HepG2 (cell line): ENCODE data around the gene SDC1. TPM values are rescaled to one million over a fixed set of nuclear protein-coding genes. Genes with fewer than 3 reads are reported as not detected.

Experiments
- FOXO4 ChIP-seq: sonication (generic); formaldehyde crosslinking; conservative IDR thresholded peaks from 2 replicates; pipeline ENCODE4 v1.8.1; 2023; ENCODE audit warnings: missing genetic modification reagents
- JUN ChIP-seq: sonication (generic); formaldehyde crosslinking; IDR thresholded peaks from 2 replicates; pipeline ENCODE4 v1.4.0; 2020; ENCODE audit warnings: mild to moderate bottlenecking, missing genetic modification reagents
- NONO ChIP-seq, 2 experiments: fragments of 450-650 bp in 1 of 2; sonication (generic) in 1 of 2; formaldehyde crosslinking in 1 of 2; IDR thresholded peaks in 1 of 2; conservative IDR thresholded peaks in 1 of 2; 2 replicates each; pipeline versions ENCODE4 v1.6.1 to v1.8.0; 2017 to 2022; ENCODE audit warnings: mild to moderate bottlenecking in 1 of 2, missing genetic modification reagents in 1 of 2, moderate library complexity in 1 of 2
- ZNF331 ChIP-seq: sonication (generic); formaldehyde crosslinking; IDR thresholded peaks from 2 replicates; pipeline ENCODE4 v1.4.0; 2020; ENCODE audit warnings: missing genetic modification reagents
- ZNF382 ChIP-seq: sonication (generic); formaldehyde crosslinking; IDR thresholded peaks from 2 replicates; pipeline ENCODE4 v1.5.0; 2020; ENCODE audit warnings: missing genetic modification reagents, mild to moderate bottlenecking, borderline replicate concordance
- polyA plus RNA-seq, 8 experiments: library from polyadenylated mRNA; depleted of rRNA in 3 of 8; stranded (reverse) in 7 of 8; unstranded in 1 of 8; fragments of >200 nt; fragmentation: Illumina TruSeq in 4 of 8; extraction: Trizol in 4 of 8; gene quantifications; 2 replicates each; pipeline versions ENCODE4 v1.2.1 to v1.2.3, GENCODE V29; 2011 to 2016; ENCODE audit warnings: low read depth in 4 of 8, missing spikeins in 1 of 8, mixed read lengths in 1 of 8; ENCODE audit not compliant: insufficient read depth in 1 of 8
- total RNA-seq, 5 experiments: library from RNA; depleted of rRNA; stranded (reverse); fragments of >200 nt; fragmentation: Illumina TruSeq; extraction: Trizol; gene quantifications; 2 replicates each; pipeline ENCODE4 v1.2.3, GENCODE V29; 2016; ENCODE audit warnings: low read depth in 1 of 5
- TF ChIP-seq, protein P1 (sequence below): IDR thresholded peaks from 2 replicates; pipeline ENCODE4 v1.4.0; 2020; ENCODE audit warnings: mild to moderate bottlenecking, missing genetic modification reagents

SDC1 gene
- total and polyA plus RNA-seq, 2 of the 13 experiments (the other 11 are each of a cell fraction or from before 2014, with no cell fraction given), result 108 to 119 TPM

GRCh38 chr2:20218331-20219320 is 6.3 kb downstream of the SDC1 start (continued):
- TF ChIP-seq FOXO4 (no peak), NONO (IDR thresholded peaks at IDR 0.05) (no peak), NONO (CRISPR knock-in tag; conservative IDR thresholded peaks at IDR 0.05) (0 out of 2 replicates have a peak, but pooled peaks have one; percentile 46), ZNF382 (CRISPR knock-in tag) (no peak), ZNF331 (CRISPR knock-in tag) (no peak), JUN (CRISPR knock-in tag) (no peak)
- TF ChIP-seq, protein P1, sequence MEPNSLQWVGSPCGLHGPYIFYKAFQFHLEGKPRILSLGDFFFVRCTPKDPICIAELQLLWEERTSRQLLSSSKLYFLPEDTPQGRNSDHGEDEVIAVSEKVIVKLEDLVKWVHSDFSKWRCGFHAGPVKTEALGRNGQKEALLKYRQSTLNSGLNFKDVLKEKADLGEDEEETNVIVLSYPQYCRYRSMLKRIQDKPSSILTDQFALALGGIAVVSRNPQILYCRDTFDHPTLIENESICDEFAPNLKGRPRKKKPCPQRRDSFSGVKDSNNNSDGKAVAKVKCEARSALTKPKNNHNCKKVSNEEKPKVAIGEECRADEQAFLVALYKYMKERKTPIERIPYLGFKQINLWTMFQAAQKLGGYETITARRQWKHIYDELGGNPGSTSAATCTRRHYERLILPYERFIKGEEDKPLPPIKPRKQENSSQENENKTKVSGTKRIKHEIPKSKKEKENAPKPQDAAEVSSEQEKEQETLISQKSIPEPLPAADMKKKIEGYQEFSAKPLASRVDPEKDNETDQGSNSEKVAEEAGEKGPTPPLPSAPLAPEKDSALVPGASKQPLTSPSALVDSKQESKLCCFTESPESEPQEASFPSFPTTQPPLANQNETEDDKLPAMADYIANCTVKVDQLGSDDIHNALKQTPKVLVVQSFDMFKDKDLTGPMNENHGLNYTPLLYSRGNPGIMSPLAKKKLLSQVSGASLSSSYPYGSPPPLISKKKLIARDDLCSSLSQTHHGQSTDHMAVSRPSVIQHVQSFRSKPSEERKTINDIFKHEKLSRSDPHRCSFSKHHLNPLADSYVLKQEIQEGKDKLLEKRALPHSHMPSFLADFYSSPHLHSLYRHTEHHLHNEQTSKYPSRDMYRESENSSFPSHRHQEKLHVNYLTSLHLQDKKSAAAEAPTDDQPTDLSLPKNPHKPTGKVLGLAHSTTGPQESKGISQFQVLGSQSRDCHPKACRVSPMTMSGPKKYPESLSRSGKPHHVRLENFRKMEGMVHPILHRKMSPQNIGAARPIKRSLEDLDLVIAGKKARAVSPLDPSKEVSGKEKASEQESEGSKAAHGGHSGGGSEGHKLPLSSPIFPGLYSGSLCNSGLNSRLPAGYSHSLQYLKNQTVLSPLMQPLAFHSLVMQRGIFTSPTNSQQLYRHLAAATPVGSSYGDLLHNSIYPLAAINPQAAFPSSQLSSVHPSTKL (CRISPR knock-in tag), result no peak
